Prostate gland (tissue), 2 donors: ENCODE measurements around the gene DHX16. TPM values are rescaled to one million over a fixed set of nuclear protein-coding genes. Genes with fewer than 3 reads are reported as not detected.
A peak's percentile ranks its signal among the peaks of the same experiment; 100 is the strongest.

Experiments used
- DNase-seq: peaks from one replicate; pipeline ENCODE4 v3.0.0-alpha.2; 2019; ENCODE audit warnings: low spot score
- H3K27ac ChIP-seq, 2 donors: fragments of 200-600 bp; sonication (generic); 2 replicates each; pipeline ENCODE4 v1.5.1; 2017 to 2019
- H3K27me3 ChIP-seq: fragments of 200-600 bp; sonication (generic); replicated peaks from 2 replicates; pipeline ENCODE4 v1.5.1; 2019; ENCODE audit not compliant: insufficient read depth
- H3K36me3 ChIP-seq, 2 donors: fragments of 200-600 bp; sonication (generic); 1 replicate in 1 of 2; 2 replicates in 1 of 2; pipeline versions ENCODE4 v1.5.1 to v1.8.1; 2017 to 2019
- H3K4me1 ChIP-seq: fragments of 200-600 bp; sonication (generic); replicated peaks from 2 replicates; pipeline ENCODE4 v1.5.1; 2019
- H3K4me3 ChIP-seq, 2 donors: fragments of 200-600 bp; sonication (generic); 2 replicates each; pipeline ENCODE4 v1.5.1; 2017 to 2019
- H3K9me3 ChIP-seq: fragments of 200-600 bp; sonication (generic); 2 replicates; pipeline ENCODE4 v1.5.1; 2017
- POLR2A ChIP-seq: fragments of 450-650 bp; IDR thresholded peaks from one replicate; pipeline ENCODE4 v1.6.1; 2016; ENCODE audit warnings: antibody characterized with exemption, mild to moderate bottlenecking
- POLR2AphosphoS5 ChIP-seq: sonication (generic); formaldehyde crosslinking; IDR thresholded peaks from one replicate; pipeline ENCODE4 v1.6.1; 2017; ENCODE audit warnings: antibody characterized with exemption
- WGBS: methylation state at CpG from one replicate; pipeline ENCODE4 v1.1.5; 2018; 5-methylcytosine and 5-hydroxymethylcytosine counted together
- intact Hi-C: fragments of 100-400 bp; cut with DNase I; formaldehyde crosslinking; loops from one replicate; pipeline ENCODE4 v1.14.2; 2022
- total RNA-seq, 2 donors: library from RNA; depleted of rRNA; stranded (reverse); fragments of >200 nt; gene quantifications; one replicate each; pipeline ENCODE4 v1.1.0, GENCODE V29; 2016
- TF ChIP-seq, protein P1 (sequence below), 4 experiments: fragments of 200-600 bp in 2 of 4; fragments of 450-650 bp in 2 of 4; sonication (generic) in 2 of 4; IDR thresholded peaks; 1 replicate in 3 of 4; 2 replicates in 1 of 4; pipeline ENCODE4 v1.5.1; 2016 to 2019; ENCODE audit warnings: antibody characterized with exemption in 4 of 4, mild to moderate bottlenecking in 2 of 4, moderate library complexity in 2 of 4

DHX16 gene
- total RNA-seq, 2 donors from 2014 or later, result 26.4 to 41.0 TPM

DNA sequence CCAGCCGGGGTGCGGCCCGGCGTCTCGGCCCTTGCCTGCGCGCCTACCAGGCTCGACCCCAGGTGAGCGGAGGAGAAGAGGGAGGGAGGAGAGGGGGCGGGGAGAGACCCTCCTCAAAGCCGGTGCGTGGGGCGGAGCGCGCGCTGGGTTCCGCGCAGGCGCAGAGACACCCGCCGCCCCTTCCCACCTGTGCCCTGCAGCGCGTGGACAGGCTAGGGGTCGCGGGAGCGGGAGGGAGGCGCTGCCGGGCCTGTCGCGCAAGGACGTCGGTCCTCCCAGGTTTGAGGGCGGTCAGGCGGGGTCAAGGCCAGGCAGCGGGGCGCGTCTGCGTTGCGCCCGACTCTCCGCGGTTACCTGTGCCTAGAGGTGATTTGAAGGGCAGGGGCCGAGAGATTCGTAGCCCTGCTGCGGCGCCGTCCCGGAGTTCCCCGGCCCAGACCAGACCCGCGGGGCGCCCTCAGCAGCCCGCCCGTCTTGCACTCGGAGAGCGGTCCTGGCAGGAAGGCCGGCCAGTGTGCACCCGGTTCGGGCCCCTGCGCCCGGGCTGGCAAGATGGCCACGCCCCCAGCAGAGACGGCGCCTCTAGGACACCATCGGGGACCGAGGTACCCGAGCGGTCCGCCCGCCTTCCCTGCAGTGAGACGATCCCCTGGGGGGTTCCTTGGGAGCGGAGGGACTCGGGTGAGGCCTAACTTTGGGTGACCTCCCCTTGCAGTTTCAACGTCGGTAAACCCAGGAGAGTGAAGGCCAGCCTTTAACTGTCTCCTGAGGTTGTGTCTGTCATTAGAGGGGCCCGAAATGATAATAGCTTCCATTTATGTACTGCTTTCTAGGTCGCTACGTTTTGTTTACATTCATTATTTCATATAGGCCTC, 25.3 kb downstream of the DHX16 start:
- H3K36me3 ChIP-seq, result peaks cover 0 to 3% of the 10 kb centered on the region in 2 donors
- TF ChIP-seq POLR2A (no peak), POLR2AphosphoS5 (peak; percentile 2)
- TF ChIP-seq, protein P1, sequence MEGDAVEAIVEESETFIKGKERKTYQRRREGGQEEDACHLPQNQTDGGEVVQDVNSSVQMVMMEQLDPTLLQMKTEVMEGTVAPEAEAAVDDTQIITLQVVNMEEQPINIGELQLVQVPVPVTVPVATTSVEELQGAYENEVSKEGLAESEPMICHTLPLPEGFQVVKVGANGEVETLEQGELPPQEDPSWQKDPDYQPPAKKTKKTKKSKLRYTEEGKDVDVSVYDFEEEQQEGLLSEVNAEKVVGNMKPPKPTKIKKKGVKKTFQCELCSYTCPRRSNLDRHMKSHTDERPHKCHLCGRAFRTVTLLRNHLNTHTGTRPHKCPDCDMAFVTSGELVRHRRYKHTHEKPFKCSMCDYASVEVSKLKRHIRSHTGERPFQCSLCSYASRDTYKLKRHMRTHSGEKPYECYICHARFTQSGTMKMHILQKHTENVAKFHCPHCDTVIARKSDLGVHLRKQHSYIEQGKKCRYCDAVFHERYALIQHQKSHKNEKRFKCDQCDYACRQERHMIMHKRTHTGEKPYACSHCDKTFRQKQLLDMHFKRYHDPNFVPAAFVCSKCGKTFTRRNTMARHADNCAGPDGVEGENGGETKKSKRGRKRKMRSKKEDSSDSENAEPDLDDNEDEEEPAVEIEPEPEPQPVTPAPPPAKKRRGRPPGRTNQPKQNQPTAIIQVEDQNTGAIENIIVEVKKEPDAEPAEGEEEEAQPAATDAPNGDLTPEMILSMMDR (IDR thresholded peaks at IDR 0.05), result peak in 1 of 4 experiments; percentile 2
- H3K27me3 ChIP-seq, result no peaks in the 10 kb centered on the region
- H3K4me3 ChIP-seq, result peak overlapping the region; percentile 89 to 90
- no peaks in the 10 kb centered on the region for H3K4me1 ChIP-seq
- peak overlapping the region; percentile 94 to 96 for H3K27ac ChIP-seq
- H3K9me3 ChIP-seq, result no peaks in the 10 kb centered on the region
- WGBS, result under 1% methylated on average over 69 of the region's 78 CpGs
- intact Hi-C loops, result no loop called here
- peak; percentile 53 for DNase-seq

DNA sequence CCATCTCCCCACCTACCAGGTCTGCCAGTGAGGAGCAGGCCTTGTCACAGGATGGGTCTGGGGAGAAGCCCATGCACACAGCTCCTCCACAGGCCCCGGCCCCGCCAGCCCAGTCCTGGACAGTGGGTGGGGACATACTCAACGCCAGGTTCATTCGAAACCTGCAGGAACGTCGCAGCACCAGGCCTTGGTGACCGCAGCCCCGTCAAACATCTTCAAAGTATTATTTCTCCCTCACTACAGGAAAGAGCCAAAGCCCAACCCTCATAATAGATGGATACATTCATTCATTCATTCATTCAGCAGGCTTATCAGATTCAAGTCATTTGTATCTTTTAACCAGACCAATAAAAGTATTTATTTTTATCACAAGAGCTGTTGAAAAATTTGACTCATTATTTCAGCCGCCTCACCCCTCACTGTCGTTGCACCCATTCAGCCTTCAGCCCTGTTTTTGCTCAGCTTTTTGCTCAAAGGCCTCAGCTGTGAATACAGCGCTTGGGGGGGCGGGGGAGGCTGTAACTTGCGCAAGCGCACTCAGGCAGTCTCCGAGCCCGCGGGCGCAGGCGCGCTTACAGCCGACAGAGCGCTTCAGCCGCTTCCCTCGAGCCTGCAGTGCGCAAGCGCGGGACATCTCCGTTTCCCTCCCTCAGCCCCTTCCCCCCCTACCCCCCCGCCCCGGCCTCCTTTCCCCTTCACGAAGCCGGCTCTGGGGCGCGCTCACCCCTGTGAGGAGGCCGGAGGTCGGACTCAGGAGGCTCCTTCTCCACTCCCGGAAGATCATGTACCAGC, 26.2 kb downstream of the DHX16 start, which contains the start of gene C6orf136:
TSS of gene C6orf136 (plus strand) at position 684 of the 792 bp plus-strand sequence. CDS start at position 783, 99 bp downstream.
- 6% methylated on average over 34 of the region's 37 CpGs for WGBS
- H3K27ac ChIP-seq, result peak within 1 kb of the TSS; percentile 94 to 96
- H3K36me3 ChIP-seq, result no peaks in the 10 kb centered on the region
- no peaks in the 10 kb centered on the region for H3K4me1 ChIP-seq
- peak within 1 kb of the TSS; percentile 89 to 90 for H3K4me3 ChIP-seq
- intact Hi-C loops, result no loop called here
- no peaks in the 10 kb centered on the region for H3K9me3 ChIP-seq
- DNase-seq, result peak; percentile 90
- no peaks in the 10 kb centered on the region for H3K27me3 ChIP-seq
- no peak for TF ChIP-seq POLR2A
- TF ChIP-seq, protein P1 (IDR thresholded peaks at IDR 0.05), result peak in 1 of 4 experiments; percentile 21
- peak; percentile 61 for TF ChIP-seq POLR2AphosphoS5

DNA sequence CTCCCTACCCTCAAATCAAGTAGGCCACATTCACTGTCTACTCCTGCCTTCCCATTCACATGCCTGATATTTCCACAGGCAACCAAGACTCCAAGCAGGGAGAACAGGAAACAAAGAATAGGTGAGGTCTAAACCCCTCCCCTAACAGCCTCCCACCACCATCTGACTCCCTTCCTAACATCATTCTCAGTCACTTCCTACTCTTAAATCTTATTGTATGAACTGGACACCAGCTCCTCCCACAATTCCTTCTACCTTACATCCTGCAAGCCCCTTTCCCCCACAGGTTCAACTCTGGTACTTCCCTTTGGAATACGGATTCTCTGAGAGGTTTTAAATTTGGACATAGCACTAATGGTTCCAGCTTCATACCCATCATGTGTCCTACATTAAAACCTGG, 26.8 kb downstream of the DHX16 start:
- DNase-seq, result no peak
- TF ChIP-seq, protein P1 (IDR thresholded peaks at IDR 0.05), result no peak
- no peak for TF ChIP-seq POLR2AphosphoS5
- TF ChIP-seq POLR2A, result no peak
- whole genome bisulfite sequencing, result 53% methylated on average over 1 of the region's 1 CpG
- Histone ChIP-seq H3K4me1 (no peaks in the 10 kb centered on the region), H3K4me3 (no peak overlapping the region), H3K36me3 (no peaks in the 10 kb centered on the region), H3K27ac (no peak overlapping the region), H3K27me3 (no peaks in the 10 kb centered on the region), H3K9me3 (no peaks in the 10 kb centered on the region)
- intact Hi-C loops, result no loop called here

DNA sequence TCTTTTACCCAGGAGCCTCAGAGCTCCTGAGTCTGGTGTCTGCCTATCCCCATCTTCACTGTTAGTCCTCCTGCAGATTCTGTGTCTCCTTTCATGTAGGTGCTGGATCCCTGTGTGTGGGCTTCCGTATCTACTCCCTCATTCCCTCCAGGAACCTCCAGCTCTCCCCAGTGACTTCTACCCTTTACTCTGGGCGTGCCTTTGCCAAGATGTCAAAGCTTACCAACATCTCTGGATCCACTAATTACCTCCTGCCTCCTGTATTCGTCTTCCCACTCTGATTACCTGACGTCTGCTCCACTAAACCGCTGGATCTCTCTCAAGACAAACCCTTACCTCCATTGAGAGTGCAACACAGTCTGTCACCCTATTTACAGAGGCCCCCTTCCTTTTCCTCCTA, 28.0 kb downstream of the DHX16 start:
- H3K4me3 ChIP-seq, result no peak overlapping the region
- TF ChIP-seq, protein P1 (IDR thresholded peaks at IDR 0.05), result no peak
- TF ChIP-seq POLR2AphosphoS5 (no peak), POLR2A (no peak)
- H3K36me3 ChIP-seq, result no peaks in the 10 kb centered on the region
- H3K27ac ChIP-seq, result no peak overlapping the region
- WGBS, result 73% methylated on average over 5 of the region's 5 CpGs
- DNase-seq, result no peak
- H3K4me1 ChIP-seq, result no peaks in the 10 kb centered on the region
- no peaks in the 10 kb centered on the region for H3K27me3 ChIP-seq
- intact Hi-C loops, result no loop called here
- H3K9me3 ChIP-seq, result no peaks in the 10 kb centered on the region
